Fibroblast of lung (primary cell): ENCODE results near the gene VCP.

Experiments used
- CTCF ChIP-seq, 2 donors: IDR thresholded peaks in 1 of 2; conservative IDR thresholded peaks in 1 of 2; 1 replicate in 1 of 2; 2 replicates in 1 of 2; pipeline ENCODE4 v1.5.1; 2011 to 2012; ENCODE audit warnings: low read length in 2 of 2, control low read depth in 1 of 2, inconsistent platforms in 1 of 2, low read depth in 1 of 2, mild to moderate bottlenecking in 1 of 2
- EZH2 ChIP-seq: IDR thresholded peaks from 2 replicates; pipeline ENCODE4 v1.5.1; 2012; ENCODE audit warnings: low read length, control low read depth, mild to moderate bottlenecking; ENCODE audit errors: missing control alignments

- TF ChIP-seq CTCF (conservative IDR thresholded peaks at IDR 0.05 in 1 of 2, IDR thresholded peaks at IDR 0.05 in 1 of 2; ENCODE audit: low read depth in 1 of 2, low read length in 2 of 2) (no peak), EZH2 (no peak)
Observed at GRCh38 chr9:35107297-35108290, 35.2 kb upstream of the VCP start.
